Measurements from ENCODE around the gene SAMD8.

SAMD8 gene

DNA sequence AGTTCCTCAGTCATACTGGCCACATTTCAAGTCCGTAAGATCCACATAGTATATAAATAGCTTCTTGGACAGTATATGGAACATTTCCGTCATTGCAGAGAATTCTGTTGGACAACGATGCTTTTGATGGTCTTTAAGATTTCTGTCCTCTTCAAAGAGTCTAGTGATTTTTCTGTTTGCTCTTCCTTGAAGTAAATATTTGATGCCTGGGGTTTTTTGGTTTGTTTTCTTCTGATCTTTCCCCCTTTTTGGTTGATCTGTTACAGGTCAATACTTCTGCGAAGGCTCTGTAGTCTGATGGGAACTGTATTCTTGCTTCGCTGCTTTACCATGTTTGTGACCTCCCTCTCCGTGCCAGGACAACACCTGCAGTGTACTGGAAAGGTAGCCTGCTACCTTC is 56.8 kb downstream of the SAMD8 start:
- Histone ChIP-seq H3K27ac (replicated peaks; ENCODE audit: low read length) (no peak overlapping the region), H2AK5ac (ENCODE audit: low read depth, low read length) (no peak overlapping the region), H3K18ac (ENCODE audit: low read length) (no peak overlapping the region), H3K4ac (ENCODE audit: low read length) (no peak overlapping the region), H2AFZ (ENCODE audit: low read length) (no peak overlapping the region), H3K4me1 (ENCODE audit: control insufficient read depth in 2 of 2, insufficient read depth in 1 of 2, low read depth in 1 of 2, low read length in 2 of 2) (no peaks in the 10 kb centered on the region), H4K8ac (ENCODE audit: low read depth, low read length) (no peak overlapping the region), H3K27me3 (ENCODE audit: control insufficient read depth in 3 of 3, insufficient read depth in 3 of 3, low read depth in 1 of 3, low read length in 3 of 3) (no peaks in the 10 kb centered on the region), H2BK12ac (ENCODE audit: low read length) (no peak overlapping the region), H3K14ac (ENCODE audit: low read length) (no peak overlapping the region), H2BK120ac (ENCODE audit: low read depth, low read length) (no peak overlapping the region), H2BK5ac (ENCODE audit: low read length) (no peak overlapping the region), H4K91ac (ENCODE audit: low read depth, low read length, poor library complexity) (no peak overlapping the region), H3K36me3 (replicated peaks in 1 of 2; ENCODE audit: control insufficient read depth in 2 of 2, insufficient read depth in 2 of 2, low read length in 2 of 2) (peaks cover 4 to 42% of the 10 kb centered on the region in 2 donors), H2BK15ac (ENCODE audit: low read length) (no peak overlapping the region), H3K9ac (ENCODE audit: low read depth, low read length, poor library complexity) (no peak overlapping the region), H3K79me1 (ENCODE audit: low read depth, low read length) (peaks cover 2% of the 10 kb centered on the region), H3K23ac (ENCODE audit: low read depth, low read length, poor library complexity) (no peak overlapping the region), H3K4me2 (ENCODE audit: insufficient read depth, low read length, poor library complexity, severe bottlenecking) (no peak overlapping the region), H3K9me3 (replicated peaks in 1 of 2; ENCODE audit: control insufficient read depth in 2 of 2, insufficient read depth in 1 of 2, low read depth in 1 of 2, low read length in 2 of 2) (no peaks in the 10 kb centered on the region), H3K4me3 (ENCODE audit: low read length in 2 of 2) (no peak overlapping the region)
- no CpG with 5 or more reads among the region's 6 CpGs for WGBS, 2 donors (ENCODE audit: extremely low coverage in 2 of 2, insufficient read length in 2 of 2, insufficient replicate concordance in 1 of 2)
- DNase-seq (ENCODE audit: low spot score): no peak

DNA sequence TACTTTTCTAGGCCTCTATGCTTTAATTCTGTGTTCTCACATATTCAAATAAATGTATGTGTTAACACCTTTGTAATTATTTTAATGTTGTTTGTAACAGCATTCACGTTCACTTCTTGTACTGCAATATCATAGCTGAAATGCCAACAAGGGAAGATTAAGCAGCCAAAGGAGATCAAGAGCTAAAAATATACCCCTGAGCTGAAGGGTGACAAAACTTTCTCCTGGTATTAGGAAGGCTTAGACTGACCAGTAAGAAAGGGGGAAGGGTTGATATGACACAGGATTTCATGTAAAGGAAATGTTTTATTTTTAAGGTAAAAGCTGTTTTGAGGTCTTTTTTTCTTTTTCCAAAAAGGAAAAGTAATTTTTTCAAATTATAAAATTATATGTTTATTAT is 58.8 kb downstream of the SAMD8 start:
- no peak overlapping the region for H3K18ac ChIP-seq (ENCODE audit: low read length)

GRCh38 chr10:75175046-75175445 is 63.6 kb downstream of the SAMD8 start:
- Histone ChIP-seq H3K79me1 (ENCODE audit: low read depth, low read length) (no peaks in the 10 kb centered on the region), H3K23ac (ENCODE audit: low read depth, low read length, poor library complexity) (no peak overlapping the region), H3K4me3 (ENCODE audit: low read length in 2 of 2) (no peak overlapping the region), H4K8ac (ENCODE audit: low read depth, low read length) (no peak overlapping the region), H4K91ac (ENCODE audit: low read depth, low read length, poor library complexity) (no peak overlapping the region), H3K36me3 (replicated peaks in 1 of 2; ENCODE audit: control insufficient read depth in 2 of 2, insufficient read depth in 2 of 2, low read length in 2 of 2) (peaks cover 4 to 37% of the 10 kb centered on the region in 2 donors), H3K27ac (replicated peaks; ENCODE audit: low read length) (no peak overlapping the region), H3K9ac (ENCODE audit: low read depth, low read length, poor library complexity) (no peak overlapping the region), H2BK120ac (ENCODE audit: low read depth, low read length) (no peak overlapping the region), H2AFZ (ENCODE audit: low read length) (no peak overlapping the region), H3K4me2 (ENCODE audit: insufficient read depth, low read length, poor library complexity, severe bottlenecking) (no peak overlapping the region), H3K4ac (ENCODE audit: low read length) (no peak overlapping the region), H3K27me3 (ENCODE audit: control insufficient read depth in 3 of 3, insufficient read depth in 3 of 3, low read depth in 1 of 3, low read length in 3 of 3) (no peaks in the 10 kb centered on the region), H3K9me3 (replicated peaks in 1 of 2; ENCODE audit: control insufficient read depth in 2 of 2, insufficient read depth in 1 of 2, low read depth in 1 of 2, low read length in 2 of 2) (no peaks in the 10 kb centered on the region), H3K18ac (ENCODE audit: low read length) (no peak overlapping the region), H2BK5ac (ENCODE audit: low read length) (no peak overlapping the region), H3K4me1 (ENCODE audit: control insufficient read depth in 2 of 2, insufficient read depth in 1 of 2, low read depth in 1 of 2, low read length in 2 of 2) (no peaks in the 10 kb centered on the region), H2BK12ac (ENCODE audit: low read length) (no peak overlapping the region), H2BK15ac (ENCODE audit: low read length) (no peak overlapping the region), H2AK5ac (ENCODE audit: low read depth, low read length) (no peak overlapping the region), H3K14ac (ENCODE audit: low read length) (no peak overlapping the region)
- no peak for DNase-seq (ENCODE audit: low spot score)
- no CpG with 5 or more reads among the region's 2 CpGs for WGBS, 2 donors (ENCODE audit: extremely low coverage in 2 of 2, insufficient read length in 2 of 2, insufficient replicate concordance in 1 of 2)

More for the DNA sequence above, 58.8 kb downstream of the SAMD8 start:
- H3K4me3 ChIP-seq (ENCODE audit: low read length in 2 of 2): no peak overlapping the region
- no peak overlapping the region for H3K23ac ChIP-seq (ENCODE audit: low read depth, low read length, poor library complexity)
- no peak overlapping the region for H2AFZ ChIP-seq (ENCODE audit: low read length)
- H3K27me3 ChIP-seq (ENCODE audit: control insufficient read depth in 3 of 3, insufficient read depth in 3 of 3, low read depth in 1 of 3, low read length in 3 of 3): no peaks in the 10 kb centered on the region
- H4K91ac ChIP-seq (ENCODE audit: low read depth, low read length, poor library complexity): no peak overlapping the region
- no peak overlapping the region for H3K4ac ChIP-seq (ENCODE audit: low read length)
- no peak for DNase-seq (ENCODE audit: low spot score)
- H3K4me1 ChIP-seq (ENCODE audit: control insufficient read depth in 2 of 2, insufficient read depth in 1 of 2, low read depth in 1 of 2, low read length in 2 of 2): no peaks in the 10 kb centered on the region
- H4K8ac ChIP-seq (ENCODE audit: low read depth, low read length): no peak overlapping the region
- H2BK5ac ChIP-seq (ENCODE audit: low read length): no peak overlapping the region
- no peak overlapping the region for H2BK15ac ChIP-seq (ENCODE audit: low read length)
- peaks cover 4 to 42% of the 10 kb centered on the region in 2 donors for H3K36me3 ChIP-seq (replicated peaks in 1 of 2; ENCODE audit: control insufficient read depth in 2 of 2, insufficient read depth in 2 of 2, low read length in 2 of 2)
- no CpG with 5 or more reads among the region's 1 CpG for WGBS, 2 donors (ENCODE audit: extremely low coverage in 2 of 2, insufficient read length in 2 of 2, insufficient replicate concordance in 1 of 2)
- H3K9me3 ChIP-seq (replicated peaks in 1 of 2; ENCODE audit: control insufficient read depth in 2 of 2, insufficient read depth in 1 of 2, low read depth in 1 of 2, low read length in 2 of 2): no peaks in the 10 kb centered on the region
- H3K9ac ChIP-seq (ENCODE audit: low read depth, low read length, poor library complexity): no peak overlapping the region
- no peaks in the 10 kb centered on the region for H3K79me1 ChIP-seq (ENCODE audit: low read depth, low read length)
- no peak overlapping the region for H3K14ac ChIP-seq (ENCODE audit: low read length)
- no peak overlapping the region for H2BK120ac ChIP-seq (ENCODE audit: low read depth, low read length)
- H3K4me2 ChIP-seq (ENCODE audit: insufficient read depth, low read length, poor library complexity, severe bottlenecking): no peak overlapping the region
- H2AK5ac ChIP-seq (ENCODE audit: low read depth, low read length): no peak overlapping the region
- H3K27ac ChIP-seq (replicated peaks; ENCODE audit: low read length): no peak overlapping the region
- H2BK12ac ChIP-seq (ENCODE audit: low read length): no peak overlapping the region

- H2BK15ac ChIP-seq (ENCODE audit: low read length): no peak overlapping the region
- H3K27ac ChIP-seq (replicated peaks; ENCODE audit: low read length): no peak overlapping the region
- no peak for DNase-seq (ENCODE audit: low spot score)
- no peak overlapping the region for H4K91ac ChIP-seq (ENCODE audit: low read depth, low read length, poor library complexity)
- H2BK5ac ChIP-seq (ENCODE audit: low read length): no peak overlapping the region
- no peaks in the 10 kb centered on the region for H3K4me1 ChIP-seq (ENCODE audit: control insufficient read depth in 2 of 2, insufficient read depth in 1 of 2, low read depth in 1 of 2, low read length in 2 of 2)
- no peaks in the 10 kb centered on the region for H3K9me3 ChIP-seq (replicated peaks in 1 of 2; ENCODE audit: control insufficient read depth in 2 of 2, insufficient read depth in 1 of 2, low read depth in 1 of 2, low read length in 2 of 2)
- no peak overlapping the region for H3K18ac ChIP-seq (ENCODE audit: low read length)
- peaks cover 4 to 34% of the 10 kb centered on the region in 2 donors for H3K36me3 ChIP-seq (replicated peaks in 1 of 2; ENCODE audit: control insufficient read depth in 2 of 2, insufficient read depth in 2 of 2, low read length in 2 of 2)
- no peak overlapping the region for H3K23ac ChIP-seq (ENCODE audit: low read depth, low read length, poor library complexity)
- H2AFZ ChIP-seq (ENCODE audit: low read length): no peak overlapping the region
- H3K4me2 ChIP-seq (ENCODE audit: insufficient read depth, low read length, poor library complexity, severe bottlenecking): no peak overlapping the region
- H3K4ac ChIP-seq (ENCODE audit: low read length): no peak overlapping the region
- no CpG with 5 or more reads among the region's 6 CpGs for WGBS, 2 donors (ENCODE audit: extremely low coverage in 2 of 2, insufficient read length in 2 of 2, insufficient replicate concordance in 1 of 2)
- H2BK12ac ChIP-seq (ENCODE audit: low read length): no peak overlapping the region
- no peak overlapping the region for H3K14ac ChIP-seq (ENCODE audit: low read length)
- H2BK120ac ChIP-seq (ENCODE audit: low read depth, low read length): no peak overlapping the region
- no peak overlapping the region for H3K4me3 ChIP-seq (ENCODE audit: low read length in 2 of 2)
- H3K79me1 ChIP-seq (ENCODE audit: low read depth, low read length): no peaks in the 10 kb centered on the region
- no peak overlapping the region for H4K8ac ChIP-seq (ENCODE audit: low read depth, low read length)
- no peak overlapping the region for H3K9ac ChIP-seq (ENCODE audit: low read depth, low read length, poor library complexity)
- H3K27me3 ChIP-seq (ENCODE audit: control insufficient read depth in 3 of 3, insufficient read depth in 3 of 3, low read depth in 1 of 3, low read length in 3 of 3): no peaks in the 10 kb centered on the region
- no peak overlapping the region for H2AK5ac ChIP-seq (ENCODE audit: low read depth, low read length)
These were observed 64.6 kb downstream of the SAMD8 start for GRCh38 chr10:75176046-75176445.
